GM12878 (cell line): ENCODE data around the gene KDM8. TPM values are rescaled to one million over a fixed set of nuclear protein-coding genes. Genes with fewer than 3 reads are reported as not detected.

Experiments
- ATF7 ChIP-seq: fragments of 450-650 bp; IDR thresholded peaks from 2 replicates; pipeline ENCODE4 v1.6.1; 2016; ENCODE audit warnings: low read depth, mild to moderate bottlenecking
- BCL11A ChIP-seq: IDR thresholded peaks from 2 replicates; pipeline ENCODE4 v1.6.1; 2011; ENCODE audit warnings: low read depth, low read length
- CBX3 ChIP-seq: fragments of 200-600 bp; sonication (generic); IDR thresholded peaks from 2 replicates; pipeline ENCODE4 v1.6.1; 2016; ENCODE audit warnings: low read depth, borderline replicate concordance
- CREB1 ChIP-seq: IDR thresholded peaks from 2 replicates; pipeline ENCODE4 v1.6.1; 2012; ENCODE audit warnings: low read depth, mild to moderate bottlenecking, inconsistent platforms
- EP300 ChIP-seq, 2 experiments: fragments of 150-350 bp in 1 of 2; IDR thresholded peaks; 2 replicates each; pipeline ENCODE4 v1.6.1; 2011 to 2012; ENCODE audit warnings: low read depth in 2 of 2, low read length in 2 of 2, borderline replicate concordance in 1 of 2, improper control_type of control experiment in 1 of 2, inconsistent platforms in 1 of 2; ENCODE audit not compliant: control insufficient read depth in 1 of 2
- IKZF2 ChIP-seq, 2 experiments: fragments of 450-650 bp; IDR thresholded peaks; 2 replicates each; pipeline ENCODE4 v1.6.1; 2017; ENCODE audit warnings: mild to moderate bottlenecking in 2 of 2, moderate library complexity in 2 of 2
- MXI1 ChIP-seq: fragments of 150-350 bp; IDR thresholded peaks from 2 replicates; pipeline ENCODE4 v1.6.1; 2011; ENCODE audit warnings: low read depth, mild to moderate bottlenecking, inconsistent platforms, low read length, improper control_type of control experiment
- MYB ChIP-seq: fragments of 150-350 bp; IDR thresholded peaks from 2 replicates; pipeline ENCODE4 v1.6.1; 2014; ENCODE audit warnings: mild to moderate bottlenecking, low read depth, low read length, borderline replicate concordance
- NBN ChIP-seq: fragments of 450-650 bp; IDR thresholded peaks from 2 replicates; pipeline ENCODE4 v1.6.1; 2016
- NRF1 ChIP-seq: conservative IDR thresholded peaks from 2 replicates; pipeline ENCODE4 v1.6.1; 2011; ENCODE audit warnings: mild to moderate bottlenecking, low read depth, low read length, improper control_type of control experiment
- PKNOX1 ChIP-seq: fragments of 450-650 bp; IDR thresholded peaks from 2 replicates; pipeline ENCODE4 v1.6.1; 2016; ENCODE audit warnings: mild to moderate bottlenecking
- POLR2AphosphoS2 ChIP-seq: IDR thresholded peaks from 2 replicates; pipeline ENCODE4 v1.6.1; 2011; ENCODE audit warnings: low read depth, mild to moderate bottlenecking, low read length, improper control_type of control experiment, moderate library complexity
- POU2F2 ChIP-seq: IDR thresholded peaks from 3 replicates; pipeline ENCODE4 v1.6.1; 2011; ENCODE audit warnings: low read depth, mild to moderate bottlenecking, low read length, borderline replicate concordance
- RAD21 ChIP-seq: IDR thresholded peaks from 2 replicates; pipeline ENCODE4 v1.6.1; 2011; ENCODE audit warnings: mild to moderate bottlenecking, low read depth, low read length, moderate library complexity; ENCODE audit not compliant: insufficient read depth
- SRF ChIP-seq, 2 experiments: IDR thresholded peaks; 2 replicates each; pipeline ENCODE4 v1.6.1; 2011; ENCODE audit warnings: low read depth in 2 of 2, low read length in 2 of 2, mild to moderate bottlenecking in 1 of 2, moderate library complexity in 1 of 2
- TARDBP ChIP-seq: IDR thresholded peaks from 2 replicates; pipeline ENCODE4 v1.6.1; 2016; ENCODE audit warnings: borderline replicate concordance
- TCF7 ChIP-seq: IDR thresholded peaks from 2 replicates; pipeline ENCODE4 v1.6.1; 2014; ENCODE audit warnings: antibody characterized with exemption, borderline replicate concordance
- ZBED1 ChIP-seq: IDR thresholded peaks from 2 replicates; pipeline ENCODE4 v1.6.1; 2016; ENCODE audit warnings: borderline replicate concordance
- ZNF384 ChIP-seq: IDR thresholded peaks from 2 replicates; pipeline ENCODE4 v1.6.1; 2012; ENCODE audit warnings: low read depth, mild to moderate bottlenecking, low read length, improper control_type of control experiment, borderline replicate concordance
- ZZZ3 ChIP-seq: IDR thresholded peaks from 2 replicates; pipeline ENCODE4 v1.6.1; 2011; ENCODE audit warnings: low read depth; ENCODE audit not compliant: control insufficient read depth, insufficient read length
- polyA plus RNA-seq, 11 experiments: library from polyadenylated mRNA; depleted of rRNA in 4 of 11; unstranded in 6 of 11; stranded (reverse) in 5 of 11; fragments of >200 nt; fragmentation: Nextera tagmentation in 4 of 11; fragmentation: Illumina TruSeq in 1 of 11; extraction: Ambion mirVana in 4 of 11; extraction: Trizol in 1 of 11; gene quantifications; 1 replicate in 1 of 11; 2 replicates in 10 of 11; pipeline versions ENCODE4 v1.2.1 to v1.2.3, GENCODE V29; 2011 to 2016; ENCODE audit warnings: inconsistent platforms in 2 of 11, missing spikeins in 2 of 11, low read depth in 1 of 11
- total RNA-seq, 4 experiments: library from RNA; depleted of rRNA in 3 of 4; stranded (reverse); fragments of >200 nt in 3 of 4; fragmentation: Illumina TruSeq in 1 of 4; extraction: Trizol in 1 of 4; gene quantifications; 2 replicates each; pipeline versions ENCODE4 v1.2.1 to v1.2.3, GENCODE V29; 2013 to 2021
- TF ChIP-seq, protein P1 (sequence below): fragments of 450-650 bp; IDR thresholded peaks from 2 replicates; pipeline ENCODE4 v1.6.1; 2017; ENCODE audit warnings: mild to moderate bottlenecking, moderate library complexity
- TF ChIP-seq, protein P2 (sequence below): fragments of 450-650 bp; IDR thresholded peaks from 2 replicates; pipeline ENCODE4 v1.6.1; 2017; ENCODE audit warnings: borderline replicate concordance

Gene KDM8
- total and polyA plus RNA-seq, 10 of the 15 experiments (the other 5 are each of a cell fraction or from before 2014, with no cell fraction given), result 0.79 to 8.9 (median 5.8) TPM

GRCh38 chr16:27237219-27238015 lies 34.1 kb downstream of the KDM8 start (continued):
- peak; percentile 70 for TF ChIP-seq ATF7
- TF ChIP-seq TARDBP, result peak; percentile 60; the same call in 1 of the 2 replicates
- no peak for TF ChIP-seq RAD21
- peak; percentile 68; the same call in 1 of the 2 replicates for TF ChIP-seq MXI1
- peak; percentile 98 for TF ChIP-seq PKNOX1
- no peak for TF ChIP-seq CBX3
- TF ChIP-seq CREB1, result no peak
- TF ChIP-seq ZZZ3, result no peak
- TF ChIP-seq POLR2AphosphoS2, result no peak
- no peak for TF ChIP-seq ZNF384
- TF ChIP-seq, protein P1, sequence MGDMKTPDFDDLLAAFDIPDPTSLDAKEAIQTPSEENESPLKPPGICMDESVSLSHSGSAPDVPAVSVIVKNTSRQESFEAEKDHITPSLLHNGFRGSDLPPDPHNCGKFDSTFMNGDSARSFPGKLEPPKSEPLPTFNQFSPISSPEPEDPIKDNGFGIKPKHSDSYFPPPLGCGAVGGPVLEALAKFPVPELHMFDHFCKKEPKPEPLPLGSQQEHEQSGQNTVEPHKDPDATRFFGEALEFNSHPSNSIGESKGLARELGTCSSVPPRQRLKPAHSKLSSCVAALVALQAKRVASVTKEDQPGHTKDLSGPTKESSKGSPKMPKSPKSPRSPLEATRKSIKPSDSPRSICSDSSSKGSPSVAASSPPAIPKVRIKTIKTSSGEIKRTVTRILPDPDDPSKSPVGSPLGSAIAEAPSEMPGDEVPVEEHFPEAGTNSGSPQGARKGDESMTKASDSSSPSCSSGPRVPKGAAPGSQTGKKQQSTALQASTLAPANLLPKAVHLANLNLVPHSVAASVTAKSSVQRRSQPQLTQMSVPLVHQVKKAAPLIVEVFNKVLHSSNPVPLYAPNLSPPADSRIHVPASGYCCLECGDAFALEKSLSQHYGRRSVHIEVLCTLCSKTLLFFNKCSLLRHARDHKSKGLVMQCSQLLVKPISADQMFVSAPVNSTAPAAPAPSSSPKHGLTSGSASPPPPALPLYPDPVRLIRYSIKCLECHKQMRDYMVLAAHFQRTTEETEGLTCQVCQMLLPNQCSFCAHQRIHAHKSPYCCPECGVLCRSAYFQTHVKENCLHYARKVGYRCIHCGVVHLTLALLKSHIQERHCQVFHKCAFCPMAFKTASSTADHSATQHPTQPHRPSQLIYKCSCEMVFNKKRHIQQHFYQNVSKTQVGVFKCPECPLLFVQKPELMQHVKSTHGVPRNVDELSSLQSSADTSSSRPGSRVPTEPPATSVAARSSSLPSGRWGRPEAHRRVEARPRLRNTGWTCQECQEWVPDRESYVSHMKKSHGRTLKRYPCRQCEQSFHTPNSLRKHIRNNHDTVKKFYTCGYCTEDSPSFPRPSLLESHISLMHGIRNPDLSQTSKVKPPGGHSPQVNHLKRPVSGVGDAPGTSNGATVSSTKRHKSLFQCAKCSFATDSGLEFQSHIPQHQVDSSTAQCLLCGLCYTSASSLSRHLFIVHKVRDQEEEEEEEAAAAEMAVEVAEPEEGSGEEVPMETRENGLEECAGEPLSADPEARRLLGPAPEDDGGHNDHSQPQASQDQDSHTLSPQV, result peak; percentile 78; the same call in 1 of the 2 replicates
- no peak for TF ChIP-seq TCF7
- TF ChIP-seq, protein P2, sequence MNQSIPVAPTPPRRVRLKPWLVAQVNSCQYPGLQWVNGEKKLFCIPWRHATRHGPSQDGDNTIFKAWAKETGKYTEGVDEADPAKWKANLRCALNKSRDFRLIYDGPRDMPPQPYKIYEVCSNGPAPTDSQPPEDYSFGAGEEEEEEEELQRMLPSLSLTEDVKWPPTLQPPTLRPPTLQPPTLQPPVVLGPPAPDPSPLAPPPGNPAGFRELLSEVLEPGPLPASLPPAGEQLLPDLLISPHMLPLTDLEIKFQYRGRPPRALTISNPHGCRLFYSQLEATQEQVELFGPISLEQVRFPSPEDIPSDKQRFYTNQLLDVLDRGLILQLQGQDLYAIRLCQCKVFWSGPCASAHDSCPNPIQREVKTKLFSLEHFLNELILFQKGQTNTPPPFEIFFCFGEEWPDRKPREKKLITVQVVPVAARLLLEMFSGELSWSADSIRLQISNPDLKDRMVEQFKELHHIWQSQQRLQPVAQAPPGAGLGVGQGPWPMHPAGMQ, result no peak
- TF ChIP-seq EP300 (IDR thresholded peaks at IDR 0.05; ENCODE audit: borderline replicate concordance in 1 of 2, control insufficient read depth in 1 of 2, low read depth in 2 of 2, low read length in 2 of 2), result 0 out of 4 replicates have a peak, but pooled peaks have one; percentile 6 to 42
- peak; percentile 74 for TF ChIP-seq NBN
- no peak for TF ChIP-seq BCL11A
- TF ChIP-seq POU2F2, result peak; percentile 62; the same call in 2 of the 3 replicates
- TF ChIP-seq NRF1, result no peak
- TF ChIP-seq IKZF2 (IDR thresholded peaks at IDR 0.05), result peak; percentile 36 to 39; a peak in 2 of 4 replicates
- no peak for TF ChIP-seq MYB
- no peak for TF ChIP-seq SRF (IDR thresholded peaks at IDR 0.05; ENCODE audit: low read depth in 2 of 2, low read length in 2 of 2)
- TF ChIP-seq ZBED1, result no peak
